Measurements from ENCODE around the gene ZBTB20.

DNA sequence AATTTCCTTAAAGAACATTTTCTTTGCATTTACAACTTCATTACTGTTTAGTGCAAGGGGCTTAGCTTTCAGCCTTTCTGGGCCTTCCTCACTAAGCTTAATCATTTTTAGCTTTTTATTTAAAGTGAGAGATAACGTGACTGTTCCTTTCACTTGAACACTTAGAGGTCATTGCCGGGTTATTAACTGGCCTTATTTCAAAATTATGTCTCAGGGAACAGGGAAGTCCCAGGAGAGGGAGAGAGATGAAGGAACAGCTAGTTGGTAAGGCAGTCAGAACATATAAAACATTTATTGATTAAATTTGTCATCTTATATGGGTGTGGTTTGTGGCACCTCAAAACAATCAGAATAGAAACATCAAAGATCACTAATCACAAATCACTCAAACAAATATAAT is 584.5 kb downstream of the ZBTB20 start:
- TF ChIP-seq CTCF (IDR thresholded peaks at IDR 0.05; ENCODE audit: low read depth, low read length, missing input control): no peak
- TF ChIP-seq FOXA1 (IDR thresholded peaks at IDR 0.05): no peak
- TF ChIP-seq ATF3 (IDR thresholded peaks at IDR 0.05): no peak
- TF ChIP-seq, protein P1, sequence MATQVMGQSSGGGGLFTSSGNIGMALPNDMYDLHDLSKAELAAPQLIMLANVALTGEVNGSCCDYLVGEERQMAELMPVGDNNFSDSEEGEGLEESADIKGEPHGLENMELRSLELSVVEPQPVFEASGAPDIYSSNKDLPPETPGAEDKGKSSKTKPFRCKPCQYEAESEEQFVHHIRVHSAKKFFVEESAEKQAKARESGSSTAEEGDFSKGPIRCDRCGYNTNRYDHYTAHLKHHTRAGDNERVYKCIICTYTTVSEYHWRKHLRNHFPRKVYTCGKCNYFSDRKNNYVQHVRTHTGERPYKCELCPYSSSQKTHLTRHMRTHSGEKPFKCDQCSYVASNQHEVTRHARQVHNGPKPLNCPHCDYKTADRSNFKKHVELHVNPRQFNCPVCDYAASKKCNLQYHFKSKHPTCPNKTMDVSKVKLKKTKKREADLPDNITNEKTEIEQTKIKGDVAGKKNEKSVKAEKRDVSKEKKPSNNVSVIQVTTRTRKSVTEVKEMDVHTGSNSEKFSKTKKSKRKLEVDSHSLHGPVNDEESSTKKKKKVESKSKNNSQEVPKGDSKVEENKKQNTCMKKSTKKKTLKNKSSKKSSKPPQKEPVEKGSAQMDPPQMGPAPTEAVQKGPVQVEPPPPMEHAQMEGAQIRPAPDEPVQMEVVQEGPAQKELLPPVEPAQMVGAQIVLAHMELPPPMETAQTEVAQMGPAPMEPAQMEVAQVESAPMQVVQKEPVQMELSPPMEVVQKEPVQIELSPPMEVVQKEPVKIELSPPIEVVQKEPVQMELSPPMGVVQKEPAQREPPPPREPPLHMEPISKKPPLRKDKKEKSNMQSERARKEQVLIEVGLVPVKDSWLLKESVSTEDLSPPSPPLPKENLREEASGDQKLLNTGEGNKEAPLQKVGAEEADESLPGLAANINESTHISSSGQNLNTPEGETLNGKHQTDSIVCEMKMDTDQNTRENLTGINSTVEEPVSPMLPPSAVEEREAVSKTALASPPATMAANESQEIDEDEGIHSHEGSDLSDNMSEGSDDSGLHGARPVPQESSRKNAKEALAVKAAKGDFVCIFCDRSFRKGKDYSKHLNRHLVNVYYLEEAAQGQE (IDR thresholded peaks at IDR 0.05): no peak
- no peak for TF ChIP-seq MAX (IDR thresholded peaks at IDR 0.05)
- no peak for TF ChIP-seq YY1 (IDR thresholded peaks at IDR 0.05)

Data from liver (tissue), 3 donors.